GM12875 (cell line): ENCODE measurements around the gene FAAP24.
"Not testable (repeated sequence)": the region's sequence is repeated elsewhere in the genome, so short reads cannot be mapped to it uniquely, and the experiment has no call there.

ENCODE experiments used
- H3K4me3 ChIP-seq: one replicate; pipeline ENCODE4 v1.5.1; 2011; ENCODE audit warnings: low read depth, low read length, control low read depth
- TF ChIP-seq, protein P1 (sequence below): IDR thresholded peaks from 2 replicates; pipeline ENCODE4 v1.5.1; 2011; ENCODE audit warnings: low read depth, mild to moderate bottlenecking, control low read depth, inconsistent platforms, low read length, moderate library complexity, borderline replicate concordance; ENCODE audit not compliant: insufficient read depth

FAAP24 gene

DNA sequence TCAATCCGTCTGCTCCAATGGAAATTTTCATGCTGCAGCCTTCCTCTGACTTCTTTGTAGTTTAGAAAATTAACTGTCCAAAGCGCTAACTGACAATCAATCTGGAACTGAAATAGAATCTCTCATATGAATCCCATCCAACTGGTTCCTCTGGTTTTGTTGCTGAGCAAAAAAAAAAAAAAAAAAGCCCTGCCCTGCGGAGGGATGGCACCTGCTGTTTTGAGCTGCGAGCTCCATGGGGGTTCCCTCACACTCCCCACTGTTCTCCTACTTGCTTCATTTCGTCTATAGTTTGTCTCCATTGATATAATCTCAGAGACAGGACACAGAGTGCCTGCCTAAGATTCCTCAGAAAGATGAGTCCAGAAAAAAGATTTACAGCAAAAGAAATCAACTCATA, 33.4 kb downstream of the FAAP24 start:
- H3K4me3 ChIP-seq, result no peak overlapping the region
- TF ChIP-seq, protein P1, sequence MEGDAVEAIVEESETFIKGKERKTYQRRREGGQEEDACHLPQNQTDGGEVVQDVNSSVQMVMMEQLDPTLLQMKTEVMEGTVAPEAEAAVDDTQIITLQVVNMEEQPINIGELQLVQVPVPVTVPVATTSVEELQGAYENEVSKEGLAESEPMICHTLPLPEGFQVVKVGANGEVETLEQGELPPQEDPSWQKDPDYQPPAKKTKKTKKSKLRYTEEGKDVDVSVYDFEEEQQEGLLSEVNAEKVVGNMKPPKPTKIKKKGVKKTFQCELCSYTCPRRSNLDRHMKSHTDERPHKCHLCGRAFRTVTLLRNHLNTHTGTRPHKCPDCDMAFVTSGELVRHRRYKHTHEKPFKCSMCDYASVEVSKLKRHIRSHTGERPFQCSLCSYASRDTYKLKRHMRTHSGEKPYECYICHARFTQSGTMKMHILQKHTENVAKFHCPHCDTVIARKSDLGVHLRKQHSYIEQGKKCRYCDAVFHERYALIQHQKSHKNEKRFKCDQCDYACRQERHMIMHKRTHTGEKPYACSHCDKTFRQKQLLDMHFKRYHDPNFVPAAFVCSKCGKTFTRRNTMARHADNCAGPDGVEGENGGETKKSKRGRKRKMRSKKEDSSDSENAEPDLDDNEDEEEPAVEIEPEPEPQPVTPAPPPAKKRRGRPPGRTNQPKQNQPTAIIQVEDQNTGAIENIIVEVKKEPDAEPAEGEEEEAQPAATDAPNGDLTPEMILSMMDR, result no peak

DNA sequence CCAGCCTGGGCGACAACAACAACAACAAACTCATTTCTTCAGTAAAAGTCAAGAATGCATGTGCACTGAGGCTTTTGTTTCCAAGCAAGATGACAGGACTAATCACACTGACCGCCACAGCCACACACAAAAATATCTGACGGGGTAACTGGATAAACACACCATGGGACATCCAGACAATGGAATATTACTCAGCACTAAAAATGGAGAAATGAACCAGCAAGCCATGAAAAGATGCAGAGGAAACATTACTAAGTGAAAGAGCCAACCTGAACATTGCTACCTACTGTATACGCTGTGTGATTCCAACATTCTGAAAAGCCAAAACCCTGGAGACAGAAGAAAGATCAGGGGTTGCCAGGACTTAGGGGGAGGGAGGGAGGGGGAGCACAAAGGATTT, 36.7 kb downstream of the FAAP24 start:
- TF ChIP-seq, protein P1, result no peak
- H3K4me3 ChIP-seq, result no peak overlapping the region

DNA sequence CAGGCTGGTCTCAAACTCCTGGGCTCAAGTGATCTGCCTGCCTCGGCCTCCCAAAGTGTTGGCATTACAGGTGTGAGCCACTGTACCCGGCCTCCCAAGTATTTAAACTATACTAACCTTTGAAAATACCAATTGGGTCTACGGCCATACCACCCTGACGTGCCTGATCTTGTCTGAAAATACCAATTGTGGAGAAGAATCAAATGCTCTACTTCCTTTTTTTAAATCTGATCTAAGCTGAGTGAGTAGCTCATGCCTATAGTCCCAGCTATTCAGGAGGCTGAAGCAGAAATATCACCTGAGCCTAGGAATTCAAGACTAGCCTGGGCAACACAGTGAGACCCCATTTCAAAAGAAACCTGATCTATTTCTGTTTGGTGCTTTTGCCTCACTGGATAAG, 38.8 kb downstream of the FAAP24 start:
- not testable (repeated sequence) for H3K4me3 ChIP-seq

DNA sequence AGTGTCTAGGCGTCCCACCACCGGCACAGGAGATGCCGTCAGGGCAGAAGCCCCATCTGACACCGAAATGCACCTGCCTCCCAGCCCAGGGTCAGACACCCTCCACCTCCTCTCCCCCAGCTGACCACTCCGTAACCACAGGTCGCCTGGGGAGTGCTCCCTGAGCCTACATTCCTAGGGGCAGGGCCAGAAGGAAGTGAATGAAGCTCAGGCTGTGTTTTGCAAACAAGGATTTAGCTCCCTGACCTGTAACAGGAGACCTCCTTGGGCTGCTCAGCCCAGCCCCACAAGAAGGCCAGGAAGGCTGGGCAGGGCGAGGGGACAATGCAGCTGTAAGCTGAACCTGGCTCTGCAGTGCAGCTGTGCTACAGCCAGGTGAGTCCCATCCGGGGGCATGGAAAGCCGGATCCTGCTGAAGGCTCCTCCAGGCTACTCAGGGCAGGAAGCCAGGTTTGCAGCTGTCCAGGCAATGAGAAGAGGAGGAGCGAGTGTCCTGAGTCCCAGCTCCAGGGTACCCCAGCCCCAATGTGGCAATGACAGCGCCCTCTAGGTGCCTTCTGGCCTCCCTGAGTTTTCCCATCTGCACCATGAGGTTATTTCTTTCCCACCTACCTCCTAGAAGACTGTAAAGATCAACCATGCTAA, 50.6 kb downstream of the FAAP24 start:
- H3K4me3 ChIP-seq, result no peak overlapping the region
- TF ChIP-seq, protein P1, result no peak

DNA sequence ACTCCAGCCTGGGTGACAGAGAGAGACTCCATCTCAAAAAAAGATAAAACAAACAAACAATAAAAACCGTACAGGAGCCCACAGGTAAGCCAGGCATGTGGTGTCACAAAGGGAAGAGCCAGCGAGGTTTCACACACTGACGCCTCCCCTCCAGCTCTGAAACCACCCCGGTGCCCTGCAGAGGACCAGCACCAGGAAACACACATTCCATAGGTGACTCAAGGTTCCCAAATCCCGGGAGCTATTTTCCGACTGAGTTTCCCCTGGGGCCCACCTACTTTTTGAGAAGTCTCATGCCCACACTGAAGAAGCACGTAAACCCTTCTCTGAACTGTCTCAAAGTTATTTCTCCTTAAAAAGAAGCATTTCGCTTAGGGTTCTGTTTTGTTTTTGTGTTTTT, 52.4 kb downstream of the FAAP24 start:
- TF ChIP-seq, protein P1, result no peak
- H3K4me3 ChIP-seq, result no peak overlapping the region

DNA sequence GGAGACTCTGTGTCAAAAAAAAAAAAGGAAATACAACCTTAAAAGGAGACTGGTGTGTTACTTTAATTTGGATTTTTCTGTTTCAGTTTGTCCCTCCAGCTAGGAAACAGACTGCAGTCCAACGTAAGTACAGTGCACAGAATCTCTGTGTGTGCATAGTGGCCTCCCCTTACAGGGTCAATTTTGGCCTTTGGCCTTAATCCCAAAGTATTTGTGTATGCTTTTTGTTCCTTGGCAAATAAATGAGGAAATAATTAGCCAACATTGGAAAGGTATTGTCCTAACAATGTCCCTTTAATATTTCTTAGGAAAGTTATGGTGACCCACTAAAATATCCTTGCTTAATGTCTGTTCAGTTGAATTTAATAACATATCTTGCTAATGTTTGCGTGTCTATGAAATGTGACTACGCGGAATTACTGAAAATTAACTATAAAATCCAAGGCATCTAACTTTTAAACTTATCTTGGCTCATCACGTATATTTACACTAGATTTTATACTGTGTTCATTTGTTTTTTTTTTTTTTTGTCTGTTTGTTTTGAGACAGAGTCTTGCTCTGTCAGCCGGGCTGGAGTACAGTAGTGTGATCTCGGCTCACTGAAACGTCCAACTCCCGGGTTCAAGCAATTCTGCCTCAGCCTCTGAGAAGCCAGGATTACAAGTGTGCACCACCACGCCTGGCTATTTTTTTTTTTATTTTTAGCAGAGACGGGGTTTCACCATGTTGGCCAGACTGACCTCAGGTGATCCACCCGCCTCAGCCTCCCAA, 53.6 kb downstream of the FAAP24 start:
- not testable (repeated sequence) for H3K4me3 ChIP-seq

DNA sequence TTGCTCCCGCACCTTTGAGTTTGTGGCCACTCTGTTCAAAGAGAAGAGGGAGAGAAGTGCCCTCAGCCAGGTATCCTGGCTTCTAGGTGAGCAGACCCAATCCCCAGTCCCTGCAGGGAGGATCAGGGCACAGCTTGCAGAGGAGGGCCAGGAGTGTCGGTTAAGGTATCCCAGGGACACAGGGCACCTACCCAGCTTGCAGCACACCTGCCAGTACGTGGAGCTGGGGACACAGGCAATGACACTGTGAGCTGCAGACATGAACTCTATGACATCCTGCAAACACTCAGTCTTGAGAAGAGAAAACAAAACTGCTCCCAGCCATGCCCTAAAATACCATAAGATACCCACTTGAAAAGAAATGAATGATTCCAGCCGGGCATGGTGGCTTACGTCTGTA, 54.6 kb downstream of the FAAP24 start:
- H3K4me3 ChIP-seq, result not testable (repeated sequence)
